HL-60 (cell line): ENCODE data around the gene GSK3B.

Experiments
- DNase-seq, 2 experiments: peaks; one replicate each; pipeline ENCODE4 v3.0.0-alpha.2; 2010 to 2020; ENCODE audit warnings: low read depth in 1 of 2, low spot score in 1 of 2
- H3K27ac ChIP-seq: fragments of 250-450 bp; sonication (Bioruptor Pico); replicated peaks from 2 replicates; pipeline ENCODE4 v1.5.1; 2020; ENCODE audit warnings: mild to moderate bottlenecking, moderate library complexity
- H3K27me3 ChIP-seq: fragments of 250-450 bp; sonication (Bioruptor Pico); 2 replicates; pipeline ENCODE4 v1.5.1; 2021; ENCODE audit warnings: mild to moderate bottlenecking, moderate library complexity; ENCODE audit not compliant: insufficient read depth, poor library complexity, severe bottlenecking
- H3K4me3 ChIP-seq: replicated peaks from 2 replicates; pipeline ENCODE4 v1.5.1; 2011; ENCODE audit warnings: mild to moderate bottlenecking, control low read depth, low read length; ENCODE audit not compliant: insufficient read depth
- GABPA ChIP-seq: IDR thresholded peaks from 2 replicates; pipeline ENCODE4 v1.6.1; 2012; ENCODE audit warnings: low read depth
- POLR2AphosphoS5 ChIP-seq: IDR thresholded peaks from 2 replicates; pipeline ENCODE4 v1.6.1; 2012; ENCODE audit warnings: low read depth
- SPI1 ChIP-seq: IDR thresholded peaks from 2 replicates; pipeline ENCODE4 v1.6.1; 2012; ENCODE audit warnings: low read depth, mild to moderate bottlenecking, borderline replicate concordance
- TF ChIP-seq, protein P1 (sequence below): IDR thresholded peaks from one replicate; pipeline ENCODE4 v1.5.1; 2011; ENCODE audit warnings: low read length, control low read depth, inconsistent platforms; ENCODE audit not compliant: insufficient read depth
- TF ChIP-seq, protein P2 (sequence below): IDR thresholded peaks from 2 replicates; pipeline ENCODE4 v1.6.1; 2012; ENCODE audit warnings: low read depth; ENCODE audit not compliant: insufficient replicate concordance

The GSK3B gene

DNA sequence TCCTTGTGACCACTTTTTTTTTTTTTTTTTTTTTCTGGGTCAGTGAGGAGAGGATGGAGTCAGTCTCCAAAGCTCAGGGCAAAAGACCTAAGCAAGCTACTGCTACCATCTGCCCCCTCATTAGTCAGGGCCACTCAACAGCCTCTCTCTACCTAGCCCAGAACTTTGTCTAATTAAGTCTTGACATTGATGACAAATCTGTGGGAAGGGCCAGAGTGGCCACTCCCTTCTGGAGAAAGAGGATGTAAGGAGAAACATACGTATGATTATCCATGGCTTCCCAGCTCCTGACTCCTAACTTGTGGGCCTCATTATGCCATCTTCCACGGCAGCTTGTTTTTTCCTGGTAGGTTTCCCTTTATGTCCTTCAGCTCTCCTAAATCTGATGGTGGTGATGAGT lies 274.4 kb downstream of the GSK3B start:
- no peak overlapping the region for H3K4me3 ChIP-seq
- no peak overlapping the region for H3K27ac ChIP-seq
- TF ChIP-seq, protein P1, sequence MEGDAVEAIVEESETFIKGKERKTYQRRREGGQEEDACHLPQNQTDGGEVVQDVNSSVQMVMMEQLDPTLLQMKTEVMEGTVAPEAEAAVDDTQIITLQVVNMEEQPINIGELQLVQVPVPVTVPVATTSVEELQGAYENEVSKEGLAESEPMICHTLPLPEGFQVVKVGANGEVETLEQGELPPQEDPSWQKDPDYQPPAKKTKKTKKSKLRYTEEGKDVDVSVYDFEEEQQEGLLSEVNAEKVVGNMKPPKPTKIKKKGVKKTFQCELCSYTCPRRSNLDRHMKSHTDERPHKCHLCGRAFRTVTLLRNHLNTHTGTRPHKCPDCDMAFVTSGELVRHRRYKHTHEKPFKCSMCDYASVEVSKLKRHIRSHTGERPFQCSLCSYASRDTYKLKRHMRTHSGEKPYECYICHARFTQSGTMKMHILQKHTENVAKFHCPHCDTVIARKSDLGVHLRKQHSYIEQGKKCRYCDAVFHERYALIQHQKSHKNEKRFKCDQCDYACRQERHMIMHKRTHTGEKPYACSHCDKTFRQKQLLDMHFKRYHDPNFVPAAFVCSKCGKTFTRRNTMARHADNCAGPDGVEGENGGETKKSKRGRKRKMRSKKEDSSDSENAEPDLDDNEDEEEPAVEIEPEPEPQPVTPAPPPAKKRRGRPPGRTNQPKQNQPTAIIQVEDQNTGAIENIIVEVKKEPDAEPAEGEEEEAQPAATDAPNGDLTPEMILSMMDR: no peak
- TF ChIP-seq, protein P2, sequence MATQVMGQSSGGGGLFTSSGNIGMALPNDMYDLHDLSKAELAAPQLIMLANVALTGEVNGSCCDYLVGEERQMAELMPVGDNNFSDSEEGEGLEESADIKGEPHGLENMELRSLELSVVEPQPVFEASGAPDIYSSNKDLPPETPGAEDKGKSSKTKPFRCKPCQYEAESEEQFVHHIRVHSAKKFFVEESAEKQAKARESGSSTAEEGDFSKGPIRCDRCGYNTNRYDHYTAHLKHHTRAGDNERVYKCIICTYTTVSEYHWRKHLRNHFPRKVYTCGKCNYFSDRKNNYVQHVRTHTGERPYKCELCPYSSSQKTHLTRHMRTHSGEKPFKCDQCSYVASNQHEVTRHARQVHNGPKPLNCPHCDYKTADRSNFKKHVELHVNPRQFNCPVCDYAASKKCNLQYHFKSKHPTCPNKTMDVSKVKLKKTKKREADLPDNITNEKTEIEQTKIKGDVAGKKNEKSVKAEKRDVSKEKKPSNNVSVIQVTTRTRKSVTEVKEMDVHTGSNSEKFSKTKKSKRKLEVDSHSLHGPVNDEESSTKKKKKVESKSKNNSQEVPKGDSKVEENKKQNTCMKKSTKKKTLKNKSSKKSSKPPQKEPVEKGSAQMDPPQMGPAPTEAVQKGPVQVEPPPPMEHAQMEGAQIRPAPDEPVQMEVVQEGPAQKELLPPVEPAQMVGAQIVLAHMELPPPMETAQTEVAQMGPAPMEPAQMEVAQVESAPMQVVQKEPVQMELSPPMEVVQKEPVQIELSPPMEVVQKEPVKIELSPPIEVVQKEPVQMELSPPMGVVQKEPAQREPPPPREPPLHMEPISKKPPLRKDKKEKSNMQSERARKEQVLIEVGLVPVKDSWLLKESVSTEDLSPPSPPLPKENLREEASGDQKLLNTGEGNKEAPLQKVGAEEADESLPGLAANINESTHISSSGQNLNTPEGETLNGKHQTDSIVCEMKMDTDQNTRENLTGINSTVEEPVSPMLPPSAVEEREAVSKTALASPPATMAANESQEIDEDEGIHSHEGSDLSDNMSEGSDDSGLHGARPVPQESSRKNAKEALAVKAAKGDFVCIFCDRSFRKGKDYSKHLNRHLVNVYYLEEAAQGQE: no peak
- TF ChIP-seq GABPA (no peak), SPI1 (no peak), POLR2AphosphoS5 (no peak)
- DNase-seq: no peak
- no peaks in the 10 kb centered on the region for H3K27me3 ChIP-seq

DNA sequence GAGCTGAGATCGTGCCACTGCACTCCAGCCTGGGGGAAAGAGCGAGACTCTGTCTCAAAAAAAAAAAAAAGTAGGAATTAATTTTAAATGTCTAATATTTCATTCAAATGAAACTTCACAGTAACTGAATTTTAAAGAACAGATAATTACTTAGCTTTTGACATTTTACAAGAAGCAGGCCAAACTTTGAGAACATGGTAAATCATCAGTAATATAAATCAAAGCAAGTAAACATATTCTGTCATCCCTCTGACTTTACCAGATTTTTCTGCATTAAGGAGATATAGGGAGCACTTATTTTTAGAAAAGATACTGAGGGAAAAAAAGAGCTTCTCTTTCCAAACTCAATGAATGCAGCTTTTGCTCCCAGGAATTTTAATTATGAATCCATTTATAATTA lies 275.3 kb downstream of the GSK3B start:
- H3K4me3 ChIP-seq: no peak overlapping the region
- TF ChIP-seq, protein P1: no peak
- TF ChIP-seq, protein P2: no peak
- no peak for TF ChIP-seq GABPA
- TF ChIP-seq POLR2AphosphoS5: no peak
- no peak for TF ChIP-seq SPI1
- no peaks in the 10 kb centered on the region for H3K27me3 ChIP-seq

DNA sequence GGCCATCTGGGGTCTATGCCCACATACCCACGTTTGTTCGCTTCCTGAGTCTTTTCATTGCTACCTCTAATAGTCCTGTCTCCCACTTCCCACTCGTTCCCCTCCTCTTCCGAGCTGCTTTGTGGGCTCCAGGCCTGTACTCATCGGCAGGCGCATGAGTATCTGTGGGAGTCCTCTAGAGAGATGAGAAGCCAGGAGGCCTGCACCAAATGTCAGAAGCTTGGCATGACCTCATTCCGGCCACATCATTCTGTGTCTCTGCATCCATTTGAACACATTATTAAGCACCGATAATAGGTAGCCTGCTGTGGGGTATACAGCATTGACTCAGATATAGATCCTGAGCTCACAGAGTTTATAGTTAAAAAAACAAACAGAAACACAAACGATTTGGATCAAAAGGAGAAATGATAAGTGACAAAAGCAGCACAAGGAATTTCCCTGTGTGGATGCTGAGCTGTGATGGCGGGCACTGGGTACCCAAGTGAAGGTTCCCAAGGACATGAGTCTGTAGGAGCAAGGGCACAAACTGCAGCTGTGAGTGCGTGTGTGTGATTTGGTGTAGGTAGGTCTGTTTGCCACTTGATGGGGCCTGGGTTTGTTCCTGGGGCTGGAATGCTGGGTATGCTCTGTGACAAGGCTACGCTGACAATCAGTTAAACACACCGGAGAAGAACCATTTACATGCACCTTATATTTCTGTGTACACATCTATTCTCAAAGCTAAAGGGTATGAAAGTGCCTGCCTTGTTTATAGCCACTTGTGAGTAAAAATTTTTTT lies 276.5 kb downstream of the GSK3B start:
- TF ChIP-seq, protein P1: no peak
- TF ChIP-seq SPI1 (no peak), POLR2AphosphoS5 (no peak), GABPA (no peak)
- TF ChIP-seq, protein P2: no peak
- no peaks in the 10 kb centered on the region for H3K27me3 ChIP-seq
- H3K27ac ChIP-seq: no peak overlapping the region
- no peak overlapping the region for H3K4me3 ChIP-seq
- no peak for DNase-seq

More for the DNA sequence above, 275.3 kb downstream of the GSK3B start:
- no peak for DNase-seq
- H3K27ac ChIP-seq: no peak overlapping the region
